ENCODE data around the gene CCNT1.
"Not testable (repeated sequence)": the region's sequence is repeated elsewhere in the genome, so short reads cannot be mapped to it uniquely, and the experiment has no call there.

Gene CCNT1

DNA sequence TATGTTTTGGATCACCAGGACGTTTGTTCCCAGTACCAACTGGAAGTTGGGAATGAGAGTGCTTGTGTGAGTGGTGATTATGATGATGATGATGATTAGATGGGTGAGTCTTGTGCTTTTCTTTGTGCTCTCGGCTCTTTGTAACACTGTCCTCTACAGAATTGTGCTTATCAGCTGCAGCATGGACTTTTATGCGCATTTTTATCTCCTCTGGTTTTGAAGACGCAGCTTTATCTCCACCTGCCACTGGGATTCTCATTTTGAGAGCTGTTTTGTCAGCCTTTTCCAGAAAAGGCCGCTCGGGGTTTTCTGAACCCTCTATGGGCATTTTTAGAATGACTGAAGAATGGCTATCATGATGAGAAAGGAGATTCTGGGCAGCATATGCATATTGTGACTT, 22.9 kb downstream of the CCNT1 start:
- in situ Hi-C loops (cut with MboI; ENCODE audit: low sequenced_read_pairs): no loop called here

DNA sequence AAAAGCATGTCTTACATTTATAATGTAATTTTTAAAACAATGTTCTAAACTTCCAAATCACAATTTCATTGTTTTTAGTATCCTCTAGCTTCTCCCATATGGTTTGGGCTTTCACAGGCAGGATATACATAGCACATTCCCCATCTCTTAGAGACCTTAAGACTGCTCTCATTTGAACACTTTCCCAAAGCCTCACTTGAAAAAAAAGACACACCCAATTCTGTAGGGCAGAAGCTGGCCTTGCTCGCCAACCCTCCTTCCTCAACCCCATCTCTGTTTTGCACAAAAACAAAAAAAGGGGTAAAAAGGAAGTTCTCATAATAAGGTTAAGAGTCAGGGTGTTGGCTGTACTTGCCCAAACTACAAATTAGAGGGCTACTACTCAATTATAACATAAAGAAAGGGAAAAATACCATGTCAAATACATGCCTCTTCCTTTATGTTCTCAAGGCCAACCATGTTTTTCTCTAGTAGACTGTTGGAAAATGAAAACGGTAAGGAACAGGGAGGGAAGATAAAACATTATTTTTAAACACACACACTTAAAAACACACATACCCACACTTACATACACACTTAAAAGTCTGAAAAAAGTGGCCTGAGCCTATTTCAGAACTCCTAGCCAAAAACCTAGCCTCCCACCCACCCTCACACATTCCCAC, 24.6 kb downstream of the CCNT1 start:
- in situ Hi-C loops (cut with MboI; ENCODE audit: low sequenced_read_pairs): no loop called here

- in situ Hi-C loops (cut with MboI; ENCODE audit: low sequenced_read_pairs): no loop called here
Observed at GRCh38 chr12:48690990-48691389, 25.5 kb downstream of the CCNT1 start.

- in situ Hi-C loops (cut with MboI; ENCODE audit: low sequenced_read_pairs): no loop called here
Observed at GRCh38 chr12:48690436-48690835, 26.1 kb downstream of the CCNT1 start.

GRCh38 chr12:48688836-48689235, 27.7 kb downstream of the CCNT1 start:
- in situ Hi-C loops (cut with MboI; ENCODE audit: low sequenced_read_pairs): no loop called here

DNA sequence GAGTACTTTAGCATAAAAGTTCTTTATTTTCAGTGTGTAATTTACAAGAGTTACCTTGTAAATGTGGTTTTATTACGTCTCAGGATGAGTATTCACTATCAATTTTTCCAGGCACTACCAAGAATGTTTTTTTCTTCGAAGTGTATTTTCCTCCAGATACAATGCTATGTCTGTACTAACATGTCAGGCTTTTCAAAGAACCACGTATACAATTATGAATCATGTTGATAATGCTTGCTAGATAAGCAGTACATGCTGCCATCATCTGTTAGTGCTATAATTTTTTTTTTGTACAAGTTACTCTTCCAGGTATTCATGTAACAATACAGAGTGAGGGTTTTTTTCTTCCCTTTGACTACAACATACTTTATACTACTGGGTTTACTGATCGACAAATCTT, 28.9 kb downstream of the CCNT1 start:
- in situ Hi-C loops (cut with MboI; ENCODE audit: low sequenced_read_pairs): no loop called here

DNA sequence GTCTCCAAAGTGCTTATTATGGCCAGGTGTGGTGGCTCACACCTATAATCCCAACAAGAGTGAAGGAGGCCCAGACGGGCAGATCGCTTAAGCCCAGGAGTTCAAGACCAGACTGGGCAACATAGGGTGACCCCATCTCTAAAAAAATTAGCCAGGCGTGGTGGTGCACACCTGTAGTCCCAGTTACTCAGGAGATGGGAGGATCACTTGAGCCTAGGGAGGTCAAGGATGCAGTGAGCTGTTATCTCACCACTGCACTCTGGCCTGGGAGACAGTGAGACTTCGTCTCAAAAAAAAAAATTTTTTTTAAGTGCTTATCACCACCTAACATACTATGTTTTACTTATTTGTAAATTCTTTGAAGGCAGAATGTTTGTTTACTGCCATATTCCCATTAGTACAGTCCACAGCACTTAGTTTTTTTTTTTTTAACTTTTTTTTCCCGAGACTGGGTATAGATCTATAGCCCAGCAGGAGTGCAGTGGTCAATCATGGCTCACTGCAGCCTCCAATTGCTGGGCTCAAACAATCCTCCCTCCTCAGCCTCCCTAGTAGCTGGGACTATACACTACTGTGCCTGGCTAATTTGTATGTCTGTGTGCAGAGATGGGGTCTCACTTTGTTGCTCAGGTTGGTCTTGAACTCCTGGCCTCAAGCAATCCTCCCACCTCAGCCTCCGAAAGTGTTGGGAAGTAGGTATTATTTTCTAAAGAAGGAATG, 29.7 kb downstream of the CCNT1 start:
- in situ Hi-C loops (cut with MboI; ENCODE audit: low sequenced_read_pairs): no loop called here

DNA sequence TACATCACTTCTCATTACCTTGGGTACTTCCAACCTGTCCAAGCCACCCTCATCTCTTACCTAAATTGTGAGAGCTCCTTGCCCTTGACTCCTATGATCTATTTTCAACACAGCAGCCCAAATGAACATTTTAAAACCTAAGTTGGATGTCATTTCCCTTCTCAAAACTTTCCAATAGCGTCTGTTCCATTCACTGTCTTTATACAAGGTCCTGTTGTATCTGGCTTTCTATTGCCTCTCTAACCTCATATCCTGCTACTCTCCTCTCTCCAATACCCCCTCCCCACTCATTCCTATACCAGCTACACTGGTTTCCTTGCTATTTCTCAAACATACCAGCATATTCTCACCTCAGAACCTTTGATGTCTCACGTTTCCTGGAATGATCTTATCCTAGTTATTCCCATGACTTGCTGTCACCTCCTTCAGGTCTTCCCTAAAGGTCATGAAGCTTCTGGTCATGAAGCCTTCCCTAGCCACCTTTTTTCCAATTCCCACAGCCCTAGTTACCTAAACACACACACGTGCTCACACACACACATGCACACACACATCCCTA, 30.4 kb downstream of the CCNT1 start:
- in situ Hi-C loops (cut with MboI; ENCODE audit: low sequenced_read_pairs): no loop called here

GRCh38 chr12:48683534-48683933, 33.0 kb downstream of the CCNT1 start:
- in situ Hi-C loops (cut with MboI; ENCODE audit: low sequenced_read_pairs): no loop called here

- in situ Hi-C loops (cut with MboI; ENCODE audit: low sequenced_read_pairs): no loop called here
Observed at GRCh38 chr12:48682927-48683326, 33.6 kb downstream of the CCNT1 start.

DNA sequence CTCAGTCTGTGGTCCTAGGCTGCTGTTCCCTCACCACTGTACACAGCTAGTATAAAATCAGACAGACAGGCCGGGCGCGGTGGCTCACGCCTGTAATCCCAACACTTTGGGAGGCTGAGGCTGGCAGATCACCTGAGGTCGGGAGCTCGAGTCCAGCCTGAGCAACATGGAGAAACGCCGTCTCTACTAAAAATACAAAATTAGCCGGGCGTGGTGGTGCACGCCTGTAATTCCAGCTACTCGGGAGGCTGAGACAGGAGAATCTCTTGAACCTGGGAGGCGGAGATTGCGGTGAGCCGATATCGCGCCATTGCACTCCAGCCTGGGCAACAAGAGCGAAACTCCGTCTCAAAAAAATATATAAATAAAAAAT, 34.0 kb downstream of the CCNT1 start:
- in situ Hi-C loops (cut with MboI; ENCODE audit: low sequenced_read_pairs): not testable (repeated sequence)

DNA sequence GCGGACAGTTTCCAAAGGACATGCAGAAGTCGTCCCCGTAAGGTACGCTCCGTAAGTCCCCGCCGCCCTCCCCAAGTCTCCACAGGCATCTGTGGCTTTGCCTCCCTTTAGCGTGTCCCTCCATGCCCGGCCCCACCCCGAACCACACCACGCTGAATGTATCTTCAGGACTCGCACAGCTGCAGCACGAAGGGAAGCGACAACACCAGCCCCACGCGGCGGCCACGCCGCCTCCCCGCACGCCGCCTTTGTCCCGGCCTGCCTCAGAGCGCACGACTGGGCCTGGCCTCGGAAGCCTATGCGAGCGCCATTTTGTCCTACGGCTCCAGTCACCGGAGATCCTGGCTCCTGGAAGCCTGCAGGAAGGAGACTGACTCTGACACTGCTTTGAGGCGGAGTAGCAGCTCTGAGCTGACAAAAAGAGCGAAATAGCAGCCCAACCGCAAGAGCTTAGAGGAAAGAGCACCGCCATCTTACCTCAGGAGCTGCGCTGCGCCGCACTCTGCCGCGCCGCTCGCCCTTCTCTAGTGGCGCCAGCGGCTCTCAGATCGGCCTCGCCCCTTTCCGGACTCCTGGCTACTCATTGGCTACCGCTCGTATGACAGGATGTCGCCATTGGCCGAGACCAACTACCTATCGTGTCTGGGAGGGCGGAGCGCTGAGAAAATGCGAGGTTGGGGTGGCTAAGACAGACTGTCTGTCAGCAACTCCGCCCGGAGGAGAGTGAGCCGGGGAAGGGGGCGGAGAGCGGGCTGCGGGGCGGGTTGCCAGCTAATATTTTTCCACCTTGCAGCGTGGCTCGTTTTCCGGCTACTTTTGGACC, 34.6 kb downstream of the CCNT1 start, which contains the start of gene KANSL2:
TSS of gene KANSL2 (minus strand) at position 529 of the 823 bp plus-strand sequence. CDS start 606 bp downstream, outside the sequence.
- in situ Hi-C loops (cut with MboI; ENCODE audit: low sequenced_read_pairs): no loop called here

DNA sequence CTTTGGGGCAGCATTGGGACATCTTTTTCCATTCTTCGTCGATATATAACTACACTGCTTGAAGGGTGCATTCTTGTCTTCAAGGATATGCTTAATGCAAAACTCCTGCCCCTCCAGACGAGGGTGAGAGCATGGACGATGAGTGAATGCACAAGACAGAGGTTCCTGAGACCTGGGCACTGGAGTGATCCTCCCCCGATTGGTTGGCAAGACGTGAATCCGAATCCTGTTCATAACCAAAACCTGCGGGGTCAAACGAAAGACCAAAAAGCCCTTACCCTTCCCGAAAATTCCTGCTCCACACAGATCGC, 35.2 kb downstream of the CCNT1 start:
- in situ Hi-C loops (cut with MboI; ENCODE audit: low sequenced_read_pairs): no loop called here

- in situ Hi-C loops (cut with MboI; ENCODE audit: low sequenced_read_pairs): no loop called here
Observed at GRCh38 chr12:48680861-48681260, 35.6 kb downstream of the CCNT1 start.

- in situ Hi-C loops (cut with MboI; ENCODE audit: low sequenced_read_pairs): no loop called here
Observed at GRCh38 chr12:48678551-48679185, 37.8 kb downstream of the CCNT1 start.

- in situ Hi-C loops (cut with MboI; ENCODE audit: low sequenced_read_pairs): no loop called here
Observed at GRCh38 chr12:48671231-48671856, 45.2 kb downstream of the CCNT1 start.

DNA sequence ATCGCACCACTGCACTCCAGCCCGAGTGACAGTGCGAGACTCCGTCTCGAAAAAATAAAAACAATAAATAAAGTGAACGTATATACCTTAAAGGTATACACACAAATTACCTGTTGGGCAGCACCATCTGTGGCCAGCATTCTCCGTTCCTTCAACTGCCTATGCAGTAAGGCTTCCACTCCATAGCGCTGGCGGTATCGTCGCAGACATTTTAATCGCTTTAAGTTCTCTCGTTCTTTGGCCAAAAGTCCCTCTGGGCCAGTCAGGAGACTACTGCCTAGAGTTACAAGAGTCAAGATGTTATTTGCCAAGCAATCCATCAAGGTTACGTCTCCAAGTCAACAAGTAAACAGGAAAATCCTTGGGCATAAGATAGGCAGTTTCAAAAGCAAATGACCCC, 47.5 kb downstream of the CCNT1 start:
- in situ Hi-C loops (cut with MboI; ENCODE audit: low sequenced_read_pairs): no loop called here

GRCh38 chr12:48659863-48660262, 56.6 kb downstream of the CCNT1 start:
- in situ Hi-C loops (cut with MboI; ENCODE audit: low sequenced_read_pairs): no loop called here

- in situ Hi-C loops (cut with MboI; ENCODE audit: low sequenced_read_pairs): no loop called here
Observed at GRCh38 chr12:48651681-48652080, 64.8 kb downstream of the CCNT1 start.

DNA sequence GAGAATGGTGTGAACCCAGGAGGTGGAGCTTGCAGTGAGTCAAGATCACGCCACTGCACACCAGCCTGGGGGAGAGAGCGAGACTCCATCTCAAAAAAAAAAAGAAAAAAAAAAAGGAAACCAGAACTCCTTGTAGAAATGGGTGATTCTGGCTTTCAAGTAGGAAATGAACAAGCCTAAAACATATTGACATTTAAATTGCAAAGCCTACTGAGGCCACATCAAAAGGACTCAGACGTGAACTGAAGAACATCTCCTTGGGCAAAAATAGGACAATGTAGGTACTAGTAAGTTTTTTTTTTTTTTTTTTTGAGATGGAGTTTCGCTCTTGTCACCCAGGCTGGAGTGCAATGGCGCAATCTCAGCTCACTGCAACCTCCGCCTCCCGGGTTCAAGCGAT, 71.2 kb downstream of the CCNT1 start:
- in situ Hi-C loops (cut with MboI; ENCODE audit: low sequenced_read_pairs): not testable (repeated sequence)

DNA sequence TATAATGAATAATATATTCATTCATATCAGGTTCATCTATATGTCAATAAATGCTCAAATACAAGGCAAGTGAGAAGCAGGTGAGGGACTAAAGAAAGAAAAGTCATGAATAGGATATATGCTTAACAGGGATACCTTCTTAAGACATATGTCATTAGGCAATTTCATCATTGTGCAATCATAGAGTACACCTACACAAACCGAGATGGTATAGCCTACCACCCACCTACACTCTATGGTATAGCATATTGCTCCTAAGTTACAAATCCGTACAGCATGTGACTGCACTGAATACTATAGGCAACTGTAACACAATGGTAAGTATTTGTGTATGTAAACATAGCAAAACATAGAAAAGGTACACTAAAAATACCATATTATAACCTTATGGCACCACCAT, 73.5 kb downstream of the CCNT1 start:
- in situ Hi-C loops (cut with MboI; ENCODE audit: low sequenced_read_pairs): no loop called here

Measured in HL-60/S4 treated with retinoic acid at 250 ng/mL for 4 days and 3 days (cell line).